ENCODE measurements around the gene DRAXIN. TPM values are rescaled to one million over a fixed set of nuclear protein-coding genes. Genes with fewer than 3 reads are reported as not detected.
A peak's percentile ranks its signal among the peaks of the same experiment; 100 is the strongest.

The DRAXIN gene
- total RNA-seq, 1 experiment from 2014 or later, result 20.5 TPM

- Histone ChIP-seq H3K14ac (ENCODE audit: insufficient read depth, low read length) (no peak overlapping the region), H3K23ac (ENCODE audit: insufficient read length, low read depth, low read length) (no peak overlapping the region), H3K79me1 (ENCODE audit: insufficient read depth, low read depth, low read length, poor library complexity, severe bottlenecking) (no peaks in the 10 kb centered on the region), H3K79me2 (ENCODE audit: insufficient read depth, low read length) (peaks cover 29% of the 10 kb centered on the region; the same call in 1 of the 2 replicates), H3T11ph (ENCODE audit: low read length) (no peak overlapping the region), H3K4me1 (ENCODE audit: insufficient read depth, low read length) (peaks cover 24% of the 10 kb centered on the region; the same call in 1 of the 2 replicates), H3K23me2 (ENCODE audit: insufficient read length, low read depth, low read length, poor library complexity, severe bottlenecking) (peaks cover 8% of the 10 kb centered on the region), H3K4me2 (ENCODE audit: insufficient read depth, insufficient read length, low read length) (no peak overlapping the region), H4K20me1 (ENCODE audit: control insufficient read depth, insufficient read depth, insufficient read length) (no peaks in the 10 kb centered on the region), H3K56ac (ENCODE audit: insufficient read length, low read depth, low read length) (no peak overlapping the region), H2AK5ac (ENCODE audit: insufficient read length, low read length) (no peak overlapping the region), H3K9ac (ENCODE audit: extremely low read depth, insufficient read length, low read length) (no peak overlapping the region), H2BK15ac (ENCODE audit: low read depth, low read length) (no peak overlapping the region), H2BK120ac (ENCODE audit: low read depth, low read length, poor library complexity, severe bottlenecking) (no peak overlapping the region), H3K18ac (ENCODE audit: insufficient read length, low read depth, low read length) (no peak overlapping the region), H2BK5ac (ENCODE audit: insufficient read length, low read length) (no peak overlapping the region), H2BK12ac (ENCODE audit: insufficient read length, low read depth, low read length) (no peak overlapping the region), H4K91ac (ENCODE audit: insufficient read length, low read depth, low read length) (no peak overlapping the region), H4K8ac (replicated peaks; ENCODE audit: insufficient read length, low read depth, low read length) (no peak overlapping the region), H3K4ac (ENCODE audit: low read depth, low read length) (no peak overlapping the region), H2AFZ (ENCODE audit: low read length) (no peak overlapping the region), H4K5ac (ENCODE audit: insufficient read length, low read depth, low read length) (no peak overlapping the region), H3K9me3 (ENCODE audit: control insufficient read depth, low read depth, low read length) (no peaks in the 10 kb centered on the region), H3K27ac (ENCODE audit: insufficient read length, low read depth, low read length) (no peak overlapping the region), H3K27me3 (ENCODE audit: insufficient read depth, low read length) (no peaks in the 10 kb centered on the region), H2BK20ac (ENCODE audit: low read depth, low read length, poor library complexity, severe bottlenecking) (no peak overlapping the region)
- WGBS (ENCODE audit: extremely low coverage, insufficient read length, low lambda C conversion rate), result no CpG with 5 or more reads among the region's 7 CpGs
- no peak overlapping the region; a peak in 1 of 5 replicates for H3K4me3 Mint-ChIP-seq
- no peaks in the 10 kb centered on the region for H3K27me3 Mint-ChIP-seq (ENCODE audit: low read depth)
- peaks cover 6 to 25% (median 19%) of the 10 kb centered on the region in 3 experiments; a peak in 5 of 7 replicates for H3K36me3 Mint-ChIP-seq (ENCODE audit: insufficient read depth in 1 of 3, low read depth in 3 of 3)
- no peak for DNase-seq
- H3K9me3 Mint-ChIP-seq, result no peaks in the 10 kb centered on the region
- peak; percentile 41; the same call in 2 of the 3 replicates for TF ChIP-seq CTCF (conservative IDR thresholded peaks at IDR 0.05)
- peaks cover 63 to 77% of the 10 kb centered on the region in 2 experiments for H3K4me1 Mint-ChIP-seq
- H3K27ac Mint-ChIP-seq, result peak overlapping the region in 2 of 3 experiments; percentile 25 to 98; a peak in 2 of 7 replicates
Measured at GRCh38 chr1:11685210-11685752, 6.2 kb upstream of the DRAXIN start.

Data from H9 (cell line).